ENCODE data around the gene DOHH. TPM values are rescaled to one million over a fixed set of nuclear protein-coding genes. Genes with fewer than 3 reads are reported as not detected.

The DOHH gene
- 14.1 TPM for polyA plus RNA-seq (2013, experiment 1 of 2)
- polyA plus RNA-seq (2013, experiment 2 of 2), result 11.2 TPM

GRCh38 chr19:3500429-3501101 is at the start of gene DOHH:
TSS of gene DOHH (minus strand) at chr19:3500674. CDS start at chr19:3496814, 3,860 bp downstream.
- WGBS, result under 1% methylated on average over 52 of the region's 52 CpGs
- H3K36me3 ChIP-seq (ENCODE audit: insufficient read depth, low read length), result peaks cover 19% of the 10 kb centered on the region
- peak within 1 kb of the TSS; percentile 96 for H3K4me3 ChIP-seq (ENCODE audit: low read length)
- peak within 1 kb of the TSS; percentile 98 for H3K9ac ChIP-seq (ENCODE audit: low read depth, low read length)
- no peaks in the 10 kb centered on the region; the same call in 1 of the 2 replicates for H3K4me1 ChIP-seq (ENCODE audit: insufficient read depth, low read length)
- no peaks in the 10 kb centered on the region for H3K27me3 ChIP-seq (ENCODE audit: insufficient read depth, low read length)
- H3K27ac ChIP-seq (ENCODE audit: low read depth, low read length), result peak within 1 kb of the TSS; percentile 97
- no peaks in the 10 kb centered on the region for H3K9me3 ChIP-seq (ENCODE audit: insufficient read depth, low read depth, low read length)

- no peak overlapping the region for H3K27ac ChIP-seq (ENCODE audit: low read depth, low read length)
- no peaks in the 10 kb centered on the region for H3K27me3 ChIP-seq (ENCODE audit: insufficient read depth, low read length)
- no peak overlapping the region for H3K9ac ChIP-seq (ENCODE audit: low read depth, low read length)
- H3K4me1 ChIP-seq (ENCODE audit: insufficient read depth, low read length), result no peaks in the 10 kb centered on the region
- 89% methylated on average over 10 of the region's 10 CpGs for WGBS
- peaks cover 15% of the 10 kb centered on the region for H3K36me3 ChIP-seq (ENCODE audit: insufficient read depth, low read length)
- no peak overlapping the region for H3K4me3 ChIP-seq (ENCODE audit: low read length)
- H3K9me3 ChIP-seq (ENCODE audit: insufficient read depth, low read depth, low read length), result no peaks in the 10 kb centered on the region
These were observed 49.3 kb upstream of the DOHH start for GRCh38 chr19:3549816-3550215.

GRCh38 chr19:3548606-3549005 is 48.1 kb upstream of the DOHH start:
- Histone ChIP-seq H3K4me1 (ENCODE audit: insufficient read depth, low read length) (no peaks in the 10 kb centered on the region), H3K4me3 (ENCODE audit: low read length) (no peak overlapping the region), H3K27ac (ENCODE audit: low read depth, low read length) (no peak overlapping the region), H3K36me3 (ENCODE audit: insufficient read depth, low read length) (peaks cover 19% of the 10 kb centered on the region), H3K27me3 (ENCODE audit: insufficient read depth, low read length) (no peaks in the 10 kb centered on the region), H3K9me3 (ENCODE audit: insufficient read depth, low read depth, low read length) (no peaks in the 10 kb centered on the region), H3K9ac (ENCODE audit: low read depth, low read length) (no peak overlapping the region)
- WGBS, result 90% methylated on average over 14 of the region's 14 CpGs

- Histone ChIP-seq H3K4me3 (ENCODE audit: low read length) (no peak overlapping the region), H3K9ac (ENCODE audit: low read depth, low read length) (no peak overlapping the region), H3K36me3 (ENCODE audit: insufficient read depth, low read length) (peaks cover 19% of the 10 kb centered on the region), H3K9me3 (ENCODE audit: insufficient read depth, low read depth, low read length) (no peaks in the 10 kb centered on the region), H3K27ac (ENCODE audit: low read depth, low read length) (no peak overlapping the region), H3K4me1 (ENCODE audit: insufficient read depth, low read length) (no peaks in the 10 kb centered on the region), H3K27me3 (ENCODE audit: insufficient read depth, low read length) (no peaks in the 10 kb centered on the region)
- WGBS, result 93% methylated on average over 36 of the region's 36 CpGs
These were observed 47.4 kb upstream of the DOHH start for GRCh38 chr19:3547767-3548282.

- 90% methylated on average over 15 of the region's 15 CpGs for WGBS
- Histone ChIP-seq H3K27me3 (ENCODE audit: insufficient read depth, low read length) (no peaks in the 10 kb centered on the region), H3K9me3 (ENCODE audit: insufficient read depth, low read depth, low read length) (no peaks in the 10 kb centered on the region), H3K4me3 (ENCODE audit: low read length) (no peak overlapping the region), H3K27ac (ENCODE audit: low read depth, low read length) (no peak overlapping the region), H3K36me3 (ENCODE audit: insufficient read depth, low read length) (peaks cover 19% of the 10 kb centered on the region), H3K4me1 (ENCODE audit: insufficient read depth, low read length) (no peaks in the 10 kb centered on the region), H3K9ac (ENCODE audit: low read depth, low read length) (no peak overlapping the region)
These were observed 46.8 kb upstream of the DOHH start for GRCh38 chr19:3547301-3547731.

GRCh38 chr19:3546119-3546518 is 45.6 kb upstream of the DOHH start:
- peaks cover 21% of the 10 kb centered on the region for H3K36me3 ChIP-seq (ENCODE audit: insufficient read depth, low read length)
- H3K4me1 ChIP-seq (ENCODE audit: insufficient read depth, low read length), result no peaks in the 10 kb centered on the region
- no peak overlapping the region for H3K4me3 ChIP-seq (ENCODE audit: low read length)
- H3K9me3 ChIP-seq (ENCODE audit: insufficient read depth, low read depth, low read length), result no peaks in the 10 kb centered on the region
- 97% methylated on average over 23 of the region's 23 CpGs for WGBS
- H3K9ac ChIP-seq (ENCODE audit: low read depth, low read length), result no peak overlapping the region
- H3K27me3 ChIP-seq (ENCODE audit: insufficient read depth, low read length), result no peaks in the 10 kb centered on the region
- no peak overlapping the region for H3K27ac ChIP-seq (ENCODE audit: low read depth, low read length)

- H3K4me3 ChIP-seq (ENCODE audit: low read length), result no peak overlapping the region
- no peak overlapping the region for H3K27ac ChIP-seq (ENCODE audit: low read depth, low read length)
- H3K4me1 ChIP-seq (ENCODE audit: insufficient read depth, low read length), result no peaks in the 10 kb centered on the region
- no peaks in the 10 kb centered on the region for H3K9me3 ChIP-seq (ENCODE audit: insufficient read depth, low read depth, low read length)
- H3K9ac ChIP-seq (ENCODE audit: low read depth, low read length), result no peak overlapping the region
- no peaks in the 10 kb centered on the region for H3K27me3 ChIP-seq (ENCODE audit: insufficient read depth, low read length)
- 95% methylated on average over 10 of the region's 10 CpGs for WGBS
- peaks cover 17% of the 10 kb centered on the region for H3K36me3 ChIP-seq (ENCODE audit: insufficient read depth, low read length)
These were observed 45.2 kb upstream of the DOHH start for GRCh38 chr19:3545669-3546034.

- 65% methylated on average over 30 of the region's 30 CpGs for WGBS
- no peak overlapping the region for H3K9ac ChIP-seq (ENCODE audit: low read depth, low read length)
- no peak overlapping the region for H3K27ac ChIP-seq (ENCODE audit: low read depth, low read length)
These were observed 44.5 kb upstream of the DOHH start for GRCh38 chr19:3544742-3545668.

GRCh38 chr19:3544058-3544376 is 43.5 kb upstream of the DOHH start:
- H3K36me3 ChIP-seq (ENCODE audit: insufficient read depth, low read length), result peaks cover 17% of the 10 kb centered on the region
- no peaks in the 10 kb centered on the region for H3K9me3 ChIP-seq (ENCODE audit: insufficient read depth, low read depth, low read length)
- no peaks in the 10 kb centered on the region for H3K27me3 ChIP-seq (ENCODE audit: insufficient read depth, low read length)
- 94% methylated on average over 9 of the region's 9 CpGs for WGBS
- H3K9ac ChIP-seq (ENCODE audit: low read depth, low read length), result no peak overlapping the region
- H3K4me1 ChIP-seq (ENCODE audit: insufficient read depth, low read length), result no peaks in the 10 kb centered on the region
- H3K27ac ChIP-seq (ENCODE audit: low read depth, low read length), result no peak overlapping the region
- H3K4me3 ChIP-seq (ENCODE audit: low read length), result no peak overlapping the region

More at GRCh38 chr19:3544742-3545668, 44.5 kb upstream of the DOHH start:
- H3K27me3 ChIP-seq (ENCODE audit: insufficient read depth, low read length), result no peaks in the 10 kb centered on the region
- H3K4me1 ChIP-seq (ENCODE audit: insufficient read depth, low read length), result no peaks in the 10 kb centered on the region
- H3K4me3 ChIP-seq (ENCODE audit: low read length), result no peak overlapping the region
- peaks cover 17% of the 10 kb centered on the region for H3K36me3 ChIP-seq (ENCODE audit: insufficient read depth, low read length)
- H3K9me3 ChIP-seq (ENCODE audit: insufficient read depth, low read depth, low read length), result no peaks in the 10 kb centered on the region

- Histone ChIP-seq H3K4me3 (ENCODE audit: low read length) (no peak overlapping the region), H3K36me3 (ENCODE audit: insufficient read depth, low read length) (peaks cover 17% of the 10 kb centered on the region), H3K4me1 (ENCODE audit: insufficient read depth, low read length) (no peaks in the 10 kb centered on the region), H3K9me3 (ENCODE audit: insufficient read depth, low read depth, low read length) (no peaks in the 10 kb centered on the region), H3K27ac (ENCODE audit: low read depth, low read length) (no peak overlapping the region), H3K27me3 (ENCODE audit: insufficient read depth, low read length) (no peaks in the 10 kb centered on the region), H3K9ac (ENCODE audit: low read depth, low read length) (no peak overlapping the region)
- 95% methylated on average over 47 of the region's 47 CpGs for WGBS
These were observed 42.9 kb upstream of the DOHH start for GRCh38 chr19:3543150-3544057.

Measured in HUES64 (cell line).